ENCODE data around the gene TSEN34.

The TSEN34 gene

DNA sequence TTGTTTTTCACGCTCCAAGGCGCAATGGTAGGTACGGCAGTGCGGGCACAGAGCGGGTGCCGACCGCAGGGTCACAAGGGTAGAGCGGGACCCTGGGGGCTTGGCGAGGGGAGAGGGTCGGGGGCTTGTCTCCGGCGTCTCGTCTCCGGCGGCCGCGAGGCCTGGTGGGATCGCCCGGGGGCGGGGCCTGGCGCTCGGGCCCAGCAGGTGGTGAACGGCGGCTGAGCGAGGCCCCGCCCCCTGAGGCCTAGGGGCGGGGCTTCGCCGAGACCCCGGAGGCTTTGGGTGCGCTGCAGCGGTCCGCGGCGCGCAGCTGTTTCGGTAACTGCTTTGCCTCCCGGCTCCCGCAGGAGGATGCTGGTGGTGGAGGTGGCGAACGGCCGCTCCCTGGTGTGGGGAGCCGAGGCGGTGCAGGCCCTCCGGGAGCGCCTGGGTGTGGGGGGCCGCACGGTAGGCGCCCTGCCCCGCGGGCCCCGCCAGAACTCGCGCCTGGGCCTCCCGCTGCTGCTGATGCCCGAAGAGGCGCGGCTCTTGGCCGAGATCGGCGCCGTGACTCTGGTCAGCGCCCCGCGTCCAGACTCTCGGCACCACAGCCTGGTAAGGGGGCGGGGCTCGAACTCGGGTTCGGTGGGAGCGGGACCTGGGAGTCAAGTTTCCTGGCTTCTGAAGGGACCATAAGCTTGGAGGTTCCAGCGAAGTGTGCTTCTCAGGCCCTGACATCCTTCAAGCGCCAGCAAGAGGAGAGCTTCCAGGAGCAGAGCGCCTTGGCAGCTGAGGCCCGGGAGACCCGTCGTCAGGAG, at the start of gene TSEN34:
TSEN34 (plus strand) TSS at position 298 of the 800 bp plus-strand sequence; CDS start at position 355, 57 bp downstream.
- H3K36me3 Mint-ChIP-seq = peaks cover 83% of the 10 kb centered on the region
- peak within 1 kb of the TSS; percentile 95 for H3K4me3 Mint-ChIP-seq
- ATAC-seq = peak; percentile 52
- H3K27ac Mint-ChIP-seq = peak within 1 kb of the TSS; percentile 99
- H3K9me3 Mint-ChIP-seq = no peaks in the 10 kb centered on the region
- H3K4me1 Mint-ChIP-seq = peaks cover 43% of the 10 kb centered on the region
- DNase-seq (ENCODE audit: low spot score in 2 of 2) = peak in 1 of 2 donors; percentile 92

DNA sequence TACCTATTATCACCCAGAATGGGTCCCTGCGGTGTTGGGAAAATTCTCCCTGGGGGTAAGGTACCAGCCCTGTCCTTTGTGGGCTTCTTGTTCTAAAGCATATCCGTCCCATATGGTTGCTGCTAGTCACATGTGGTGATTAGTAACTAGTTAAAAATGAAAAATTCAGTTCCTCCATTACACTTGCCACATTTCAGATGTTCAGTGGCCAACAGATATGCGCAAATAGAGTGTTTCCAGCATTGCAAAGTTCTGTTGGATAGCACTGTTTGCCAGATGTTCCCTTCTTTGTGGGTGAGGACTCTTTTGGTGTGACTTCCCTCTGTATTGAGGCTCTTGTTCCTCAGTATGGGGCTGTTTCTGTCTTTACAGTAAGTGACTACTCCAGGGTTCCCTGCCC, 49.8 kb upstream of the TSEN34 start:
- ATAC-seq (no peak), DNase-seq (ENCODE audit: low spot score in 2 of 2) (no peak)
- H3K4me3 Mint-ChIP-seq = no peak overlapping the region
- H3K27ac Mint-ChIP-seq = peak overlapping the region; percentile 99
- peaks cover 77% of the 10 kb centered on the region for H3K36me3 Mint-ChIP-seq
- H3K4me1 Mint-ChIP-seq = peaks cover 59% of the 10 kb centered on the region
- H3K9me3 Mint-ChIP-seq = no peaks in the 10 kb centered on the region

DNA sequence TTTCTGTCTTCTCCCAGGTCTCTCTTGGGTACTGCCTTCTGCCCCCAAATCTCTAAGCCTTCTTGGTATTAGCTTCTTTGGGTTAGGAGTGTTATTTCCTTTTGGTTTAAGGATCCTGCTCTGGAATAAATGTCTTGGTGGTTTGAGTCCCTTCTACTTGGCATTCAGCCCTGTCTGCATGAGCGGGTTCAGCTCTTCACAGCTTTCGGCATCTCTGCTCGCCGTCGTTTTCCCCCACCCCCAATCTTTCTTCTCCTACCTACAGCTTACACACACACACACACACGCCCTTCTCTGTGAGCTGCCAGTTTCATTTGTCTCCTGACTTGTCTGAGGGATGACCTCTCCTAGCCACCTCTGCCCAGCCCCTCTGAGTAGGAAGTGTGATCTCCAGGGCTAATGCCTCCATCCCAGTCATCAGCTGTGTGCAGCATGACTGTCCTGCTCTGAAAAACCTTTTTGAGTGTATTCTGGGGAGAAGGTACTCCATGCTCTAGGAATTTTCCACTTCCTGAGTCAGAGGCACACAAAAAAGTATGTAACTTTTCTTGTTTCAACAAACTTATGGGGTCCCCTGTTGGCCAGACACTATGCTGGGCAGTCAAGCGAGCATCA, 48.8 kb upstream of the TSEN34 start:
- ATAC-seq (no peak), DNase-seq (ENCODE audit: low spot score in 2 of 2) (no peak)
- H3K4me3 Mint-ChIP-seq = no peak overlapping the region
- H3K4me1 Mint-ChIP-seq = peaks cover 54% of the 10 kb centered on the region
- peaks cover 81% of the 10 kb centered on the region for H3K36me3 Mint-ChIP-seq
- H3K9me3 Mint-ChIP-seq = no peaks in the 10 kb centered on the region
- peak overlapping the region; percentile 75 for H3K27ac Mint-ChIP-seq

DNA sequence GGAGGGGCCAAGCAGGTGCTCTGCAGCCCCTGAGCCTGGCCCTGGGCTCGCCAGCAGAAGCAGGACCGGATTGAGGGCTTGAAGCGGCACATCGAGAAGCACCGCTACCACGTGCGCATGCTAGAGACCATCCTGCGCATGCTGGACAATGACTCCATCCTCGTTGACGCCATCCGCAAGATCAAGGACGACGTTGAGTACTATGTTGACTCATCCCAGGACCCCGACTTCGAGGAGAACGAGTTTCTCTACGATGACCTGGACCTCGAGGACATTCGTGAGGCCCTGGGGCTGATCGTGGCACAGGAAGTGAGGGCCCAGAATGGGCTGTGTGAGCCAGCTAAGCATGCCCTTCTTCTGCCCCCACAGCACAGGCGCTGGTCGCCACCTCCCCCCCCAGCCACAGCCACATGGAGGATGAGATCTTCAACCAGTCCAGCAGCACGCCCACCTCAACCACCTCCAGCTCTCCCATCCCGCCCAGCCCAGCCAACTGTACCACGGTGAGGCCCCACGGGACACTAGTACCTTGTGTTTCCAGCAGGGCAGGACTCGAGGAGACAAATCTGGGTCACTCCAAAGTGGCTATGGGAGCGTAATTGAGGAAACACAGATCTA, 45.5 kb upstream of the TSEN34 start:
- Mint-ChIP-seq H3K4me1 (peaks cover 39% of the 10 kb centered on the region), H3K36me3 (peaks cover 92% of the 10 kb centered on the region), H3K4me3 (no peak overlapping the region), H3K9me3 (no peaks in the 10 kb centered on the region), H3K27ac (no peak overlapping the region)
- no peak for ATAC-seq
- no peak for DNase-seq (ENCODE audit: low spot score in 2 of 2)

DNA sequence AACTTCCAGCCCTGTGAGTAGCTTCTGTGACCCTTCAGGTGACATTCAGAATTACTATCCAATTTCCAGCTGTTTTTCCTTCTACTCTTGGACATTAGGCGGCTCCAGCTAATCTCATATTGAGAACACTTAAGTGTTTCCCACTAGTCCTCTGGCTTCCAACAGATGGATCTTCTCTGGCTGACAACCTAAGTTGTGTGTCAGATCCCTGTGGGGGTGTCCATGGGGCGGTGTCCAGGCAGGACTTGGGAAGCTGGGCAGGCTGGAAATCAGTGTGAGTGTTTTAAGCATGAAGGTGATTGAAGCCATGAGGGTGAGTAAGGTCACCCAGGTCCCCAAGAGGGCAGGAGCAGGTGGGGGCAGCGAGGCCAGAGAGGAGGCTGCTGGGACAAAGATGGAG, 43.4 kb upstream of the TSEN34 start:
- ATAC-seq (no peak), DNase-seq (ENCODE audit: low spot score in 2 of 2) (no peak)
- Mint-ChIP-seq H3K36me3 (peaks cover 97% of the 10 kb centered on the region), H3K4me3 (no peak overlapping the region), H3K4me1 (peaks cover 27% of the 10 kb centered on the region), H3K9me3 (no peaks in the 10 kb centered on the region), H3K27ac (no peak overlapping the region)

DNA sequence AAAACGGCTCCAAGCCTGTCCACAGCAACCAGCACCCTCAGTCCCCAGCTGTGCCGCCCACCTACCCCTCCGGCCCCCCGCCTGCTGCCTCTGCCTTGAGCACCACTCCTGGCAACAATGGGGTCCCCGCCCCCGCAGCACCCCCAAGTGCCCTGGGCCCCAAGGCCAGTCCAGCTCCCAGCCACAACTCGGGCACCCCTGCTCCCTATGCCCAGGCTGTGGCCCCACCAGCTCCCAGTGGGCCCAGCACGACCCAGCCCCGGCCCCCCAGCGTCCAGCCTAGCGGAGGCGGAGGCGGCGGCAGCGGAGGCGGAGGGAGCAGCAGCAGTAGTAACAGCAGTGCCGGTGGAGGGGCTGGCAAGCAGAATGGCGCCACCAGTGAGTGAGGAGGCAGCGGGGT, 43.0 kb upstream of the TSEN34 start:
- no peak overlapping the region for H3K4me3 Mint-ChIP-seq
- peaks cover 97% of the 10 kb centered on the region for H3K36me3 Mint-ChIP-seq
- ATAC-seq = no peak

DNA sequence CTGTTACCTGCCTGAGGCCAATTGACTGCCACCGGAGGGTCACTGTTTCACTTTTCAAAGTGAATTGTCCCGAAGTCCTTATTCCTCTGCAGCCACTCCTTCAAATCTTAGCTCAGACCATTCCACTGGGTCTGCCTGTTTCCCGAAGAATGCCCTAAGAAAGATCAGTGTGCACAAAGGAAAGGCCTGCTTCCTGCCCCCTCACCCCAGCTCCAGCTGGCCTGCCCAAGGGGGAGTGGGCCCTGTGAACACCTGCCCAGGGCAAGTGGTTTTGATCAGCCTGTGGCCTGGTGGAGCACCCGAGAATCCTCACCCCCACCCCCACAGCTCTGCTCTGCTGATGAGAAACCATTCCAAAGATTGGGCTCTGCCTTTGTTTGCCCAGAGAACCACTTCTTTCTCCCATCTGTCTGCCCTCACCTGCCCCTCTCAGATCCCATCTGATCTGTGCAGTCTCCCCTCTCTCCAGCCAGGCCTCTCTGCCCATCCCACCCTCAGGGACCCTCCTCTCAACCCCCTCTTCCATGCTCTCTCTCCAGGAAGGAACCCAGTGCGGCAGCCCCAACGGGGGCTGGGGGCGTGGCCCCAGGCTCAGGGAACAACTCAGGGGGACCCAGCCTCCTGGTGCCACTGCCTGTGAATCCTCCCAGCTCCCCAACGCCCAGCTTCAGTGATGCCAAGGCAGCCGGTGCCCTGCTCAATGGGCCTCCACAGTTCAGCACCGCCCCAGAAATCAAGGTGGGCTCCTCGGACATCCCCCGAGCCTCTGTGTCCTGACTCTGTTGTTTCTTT, 41.9 kb upstream of the TSEN34 start:
- ATAC-seq = no peak
- no peaks in the 10 kb centered on the region for H3K9me3 Mint-ChIP-seq
- no peak overlapping the region for H3K4me3 Mint-ChIP-seq
- peaks cover 97% of the 10 kb centered on the region for H3K36me3 Mint-ChIP-seq
- peaks cover 29% of the 10 kb centered on the region for H3K4me1 Mint-ChIP-seq
- peak overlapping the region; percentile 89 for H3K27ac Mint-ChIP-seq
- no peak for DNase-seq (ENCODE audit: low spot score in 2 of 2)

More for the DNA sequence above, 43.0 kb upstream of the TSEN34 start:
- no peak for DNase-seq (ENCODE audit: low spot score in 2 of 2)
- Mint-ChIP-seq H3K4me1 (peaks cover 29% of the 10 kb centered on the region), H3K9me3 (no peaks in the 10 kb centered on the region), H3K27ac (no peak overlapping the region)

DNA sequence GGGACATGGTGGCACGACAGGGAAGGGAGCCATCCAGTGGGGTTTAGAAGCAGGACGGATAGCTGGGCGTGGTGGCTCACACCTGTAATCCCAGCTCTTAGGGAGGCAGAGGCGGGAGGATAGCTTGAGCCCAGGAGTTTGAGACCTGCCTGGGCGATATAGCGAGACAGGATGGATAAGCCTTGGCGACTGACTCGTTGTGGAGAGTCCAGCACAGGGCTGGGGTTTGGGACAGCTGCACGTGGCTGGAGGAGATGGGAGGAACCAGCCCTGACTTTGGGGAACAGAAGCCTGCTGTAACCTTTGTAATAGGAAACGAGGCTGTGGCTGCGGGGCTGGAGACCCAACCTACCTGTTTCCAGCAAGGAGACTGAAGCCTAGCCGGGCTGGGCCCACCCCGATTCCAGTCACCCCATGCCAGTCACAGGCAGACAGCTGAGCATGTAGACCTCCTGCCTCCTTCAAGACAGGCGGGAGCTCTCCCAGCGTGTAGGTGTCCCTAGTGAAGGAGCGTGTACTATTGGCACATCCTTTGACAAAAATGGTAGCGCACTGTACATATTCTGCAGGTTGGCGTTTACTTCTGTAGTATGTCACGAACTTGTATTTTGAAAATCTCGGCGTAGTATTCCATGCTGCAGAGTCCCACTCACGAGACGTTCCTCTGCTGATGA, 39.6 kb upstream of the TSEN34 start:
- peaks cover 97% of the 10 kb centered on the region for H3K36me3 Mint-ChIP-seq
- ATAC-seq = no peak
- no peaks in the 10 kb centered on the region for H3K9me3 Mint-ChIP-seq
- H3K4me3 Mint-ChIP-seq = no peak overlapping the region
- no peak overlapping the region for H3K27ac Mint-ChIP-seq
- DNase-seq (ENCODE audit: low spot score in 2 of 2) = no peak
- peaks cover 30% of the 10 kb centered on the region for H3K4me1 Mint-ChIP-seq

DNA sequence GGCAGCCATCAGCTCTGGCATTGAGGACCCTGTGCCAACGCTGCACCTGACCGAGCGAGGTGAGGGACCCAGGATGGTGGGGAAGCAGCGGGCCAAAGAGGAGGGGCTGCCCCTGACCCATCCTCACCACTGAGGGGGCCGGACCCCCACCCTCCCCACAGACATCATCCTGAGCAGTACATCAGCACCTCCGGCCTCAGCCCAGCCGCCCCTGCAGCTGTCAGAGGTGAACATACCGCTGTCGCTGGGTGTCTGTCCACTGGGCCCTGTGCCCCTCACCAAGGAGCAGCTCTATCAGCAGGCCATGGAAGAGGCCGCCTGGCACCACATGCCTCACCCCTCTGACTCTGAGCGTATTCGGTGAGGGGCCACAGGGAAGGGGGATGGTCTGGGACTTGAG, 38.8 kb upstream of the TSEN34 start:
- Mint-ChIP-seq H3K36me3 (peaks cover 97% of the 10 kb centered on the region), H3K9me3 (no peaks in the 10 kb centered on the region), H3K27ac (no peak overlapping the region), H3K4me3 (no peak overlapping the region), H3K4me1 (peaks cover 36% of the 10 kb centered on the region)
- no peak for ATAC-seq
- no peak for DNase-seq (ENCODE audit: low spot score in 2 of 2)

DNA sequence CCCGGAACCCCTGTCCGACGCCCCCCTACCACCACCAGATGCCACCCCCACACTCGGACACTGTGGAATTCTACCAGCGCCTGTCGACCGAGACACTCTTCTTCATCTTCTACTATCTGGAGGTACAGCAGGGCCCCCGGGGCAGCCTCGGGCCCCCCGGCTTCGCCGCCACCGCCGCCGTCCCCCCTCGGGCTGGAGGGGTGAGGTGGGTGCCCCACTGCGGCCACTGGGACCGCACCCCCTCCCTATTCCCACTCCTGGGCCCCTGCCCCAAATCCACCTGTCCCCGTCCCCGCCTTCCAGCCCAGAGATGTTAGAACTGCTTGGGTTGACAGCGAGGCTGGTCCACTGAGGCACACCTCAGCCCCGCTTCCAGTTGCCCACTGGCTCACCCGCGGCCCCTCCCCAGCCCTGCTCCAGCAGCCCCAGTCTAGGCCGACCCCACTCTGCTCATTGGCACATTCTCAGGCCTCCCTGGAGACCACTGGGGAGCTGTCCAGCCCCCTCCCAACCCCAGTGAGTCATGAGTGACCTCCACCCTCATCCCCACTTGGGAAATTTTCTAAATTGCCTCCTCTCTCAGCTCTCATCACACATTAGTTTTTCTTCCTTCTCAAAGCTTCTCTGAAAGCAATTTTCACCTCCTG, 38.1 kb upstream of the TSEN34 start:
- DNase-seq (ENCODE audit: low spot score in 2 of 2) (no peak), ATAC-seq (no peak)
- no peak overlapping the region for H3K4me3 Mint-ChIP-seq
- H3K9me3 Mint-ChIP-seq = no peaks in the 10 kb centered on the region
- no peak overlapping the region for H3K27ac Mint-ChIP-seq
- H3K4me1 Mint-ChIP-seq = peaks cover 38% of the 10 kb centered on the region
- peaks cover 97% of the 10 kb centered on the region for H3K36me3 Mint-ChIP-seq

DNA sequence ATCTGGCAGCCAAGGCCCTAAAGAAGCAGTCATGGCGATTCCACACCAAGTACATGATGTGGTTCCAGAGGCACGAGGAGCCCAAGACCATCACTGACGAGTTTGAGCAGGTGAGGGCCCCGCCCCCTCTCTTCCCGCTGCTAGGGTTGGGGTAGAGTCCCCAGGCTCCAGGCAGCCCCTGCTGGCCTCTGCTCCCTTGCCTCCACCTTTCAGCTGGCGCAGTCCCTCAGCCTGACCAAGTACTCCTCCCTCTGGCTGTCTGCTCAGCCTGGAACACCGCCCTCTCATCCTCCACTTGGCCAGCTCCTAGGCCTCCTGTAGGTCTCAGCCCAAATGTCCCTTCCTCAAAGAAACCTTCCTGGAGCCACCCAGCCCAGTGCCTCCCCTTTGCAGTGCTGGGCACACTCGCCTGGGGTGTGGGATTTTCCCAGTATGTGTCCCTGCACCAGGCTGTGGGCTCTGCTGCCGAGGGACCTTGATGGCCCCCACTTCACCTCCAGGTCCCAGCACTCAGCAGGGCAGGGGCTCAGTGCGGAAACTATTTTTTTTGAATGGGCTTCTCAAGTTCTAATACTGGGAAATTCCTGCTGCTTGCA, 37.3 kb upstream of the TSEN34 start:
- ATAC-seq = no peak
- H3K36me3 Mint-ChIP-seq = peaks cover 100% of the 10 kb centered on the region
- peaks cover 46% of the 10 kb centered on the region for H3K4me1 Mint-ChIP-seq
- no peak overlapping the region for H3K27ac Mint-ChIP-seq
- H3K4me3 Mint-ChIP-seq = no peak overlapping the region
- no peaks in the 10 kb centered on the region for H3K9me3 Mint-ChIP-seq
- no peak for DNase-seq (ENCODE audit: low spot score in 2 of 2)

DNA sequence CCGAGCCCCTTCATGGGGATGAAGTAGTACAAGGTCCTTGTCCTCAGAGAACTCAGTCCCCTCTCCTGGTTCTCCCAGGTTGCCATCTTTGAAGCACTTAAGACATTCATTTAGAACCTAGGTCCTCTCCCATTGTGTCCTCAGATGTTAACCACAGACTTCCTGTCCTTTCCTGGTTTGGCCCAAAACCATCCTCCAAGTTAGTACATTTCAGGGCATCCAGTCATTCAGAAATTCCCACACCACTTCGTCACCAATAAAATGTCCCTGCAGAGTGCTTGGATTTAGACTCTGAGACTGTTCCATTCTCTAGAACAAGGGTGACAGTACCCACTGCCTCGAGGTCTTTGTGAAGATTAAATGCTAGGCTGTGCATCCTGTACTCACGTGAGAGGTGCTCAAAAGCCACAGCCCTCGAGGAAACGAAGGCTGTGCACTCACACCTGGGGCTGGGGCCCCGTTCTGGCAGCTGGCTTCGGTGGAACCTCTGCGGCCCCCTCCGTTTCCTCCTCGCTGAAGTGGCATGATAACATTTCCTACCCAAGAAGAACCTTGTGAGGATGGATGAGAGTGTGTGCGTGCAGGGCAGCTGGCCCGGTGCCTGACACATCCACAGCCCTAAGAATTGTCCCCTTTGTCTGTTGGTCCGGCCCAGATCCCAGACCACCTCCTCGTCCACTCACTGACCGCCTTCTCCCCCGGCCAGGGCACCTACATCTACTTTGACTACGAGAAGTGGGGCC, 36.3 kb upstream of the TSEN34 start:
- Mint-ChIP-seq H3K27ac (peak overlapping the region; percentile 58), H3K36me3 (peaks cover 100% of the 10 kb centered on the region), H3K4me3 (no peak overlapping the region), H3K4me1 (peaks cover 51% of the 10 kb centered on the region), H3K9me3 (no peaks in the 10 kb centered on the region)
- DNase-seq (ENCODE audit: low spot score in 2 of 2) = no peak
- no peak for ATAC-seq

DNA sequence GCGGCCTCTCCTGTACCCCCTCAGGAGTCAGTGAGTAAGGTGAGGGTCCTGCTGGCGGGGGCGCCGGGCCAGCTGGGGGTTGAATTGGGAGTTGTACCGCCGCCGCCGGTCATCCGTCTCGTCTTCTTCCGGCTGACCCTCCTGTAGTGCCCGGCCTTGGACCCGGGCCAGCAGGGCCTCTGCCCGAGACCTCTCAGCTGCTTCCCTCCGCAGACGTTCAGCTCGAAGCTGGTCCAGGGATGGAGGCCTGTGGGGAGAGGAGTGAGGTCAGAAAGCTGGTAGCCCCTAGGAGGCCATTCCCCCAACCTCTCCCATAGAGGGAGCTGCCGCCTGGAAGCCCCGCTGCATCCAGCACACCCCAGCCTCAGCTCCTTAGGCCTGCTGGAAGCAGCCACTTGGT, 35.4 kb upstream of the TSEN34 start:
- no peaks in the 10 kb centered on the region for H3K9me3 Mint-ChIP-seq
- peaks cover 56% of the 10 kb centered on the region for H3K4me1 Mint-ChIP-seq
- no peak for DNase-seq (ENCODE audit: low spot score in 2 of 2)
- peak overlapping the region; percentile 56 for H3K27ac Mint-ChIP-seq
- no peak for ATAC-seq
- H3K4me3 Mint-ChIP-seq = no peak overlapping the region
- H3K36me3 Mint-ChIP-seq = peaks cover 96% of the 10 kb centered on the region

All from stimulated activated effector memory CD8-positive, alpha-beta T cell treated with anti-CD3 and anti-CD28 coated beads, Interleukin-12 subunit alpha, Interleukin-12 subunit beta, amount 100 ng/mL, for 72 hours (primary cell).